DND-41 (cell line): ENCODE measurements around the gene PYY.

Experiments used
- CTCF ChIP-seq: IDR thresholded peaks from 2 replicates; pipeline ENCODE4 v1.5.1; 2012; ENCODE audit warnings: borderline replicate concordance, low read length, moderate library complexity, mild to moderate bottlenecking; ENCODE audit not compliant: poor library complexity, severe bottlenecking; ENCODE audit errors: extremely low read depth
- EZH2 ChIP-seq: IDR thresholded peaks from 3 replicates; pipeline ENCODE4 v1.6.1; 2012; ENCODE audit warnings: borderline replicate concordance, low read depth, mild to moderate bottlenecking, moderate library complexity, low read length, inconsistent platforms; ENCODE audit not compliant: severe bottlenecking

DNA sequence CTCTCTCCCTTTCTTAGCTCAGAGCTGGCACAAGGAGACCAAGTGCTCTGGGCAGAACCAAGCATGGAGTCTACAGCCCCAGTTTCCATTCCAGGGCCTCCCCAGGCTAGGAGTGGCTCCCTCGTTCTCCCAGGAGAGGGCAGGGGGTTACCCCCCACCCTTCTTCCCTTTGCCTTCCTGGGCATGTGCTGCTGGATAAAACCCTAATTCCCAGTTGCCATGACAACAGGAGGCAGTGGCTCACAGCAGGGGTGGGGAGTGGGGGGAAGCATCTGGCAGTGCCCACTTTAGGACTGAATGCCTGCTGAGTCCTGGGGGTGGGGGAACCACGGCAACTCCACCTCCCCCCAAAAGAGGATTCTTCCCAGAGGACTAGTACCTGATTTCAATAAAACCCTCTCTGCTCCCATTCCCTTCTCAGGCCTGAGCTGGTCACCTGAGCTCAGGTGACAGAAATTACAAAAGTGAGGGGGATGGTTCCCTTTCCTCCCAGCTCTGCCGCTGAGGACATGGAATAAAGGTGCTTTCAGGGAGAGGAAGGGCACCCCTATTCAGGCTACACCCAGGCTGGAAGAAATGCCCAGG, 48.2 kb downstream of the PYY start:
- no peak for TF ChIP-seq CTCF
- no peak for TF ChIP-seq EZH2
